ENCODE results near the gene EPC2. TPM values are rescaled to one million over a fixed set of nuclear protein-coding genes. Genes with fewer than 3 reads are reported as not detected.

EPC2 gene
- total and polyA plus RNA-seq, 2 of the 8 experiments (the other 6 are each of a cell fraction or from before 2014, with no cell fraction given), result 16.1 to 25.7 TPM

GRCh38 chr2:148824190-148824589, 179.6 kb downstream of the EPC2 start (continued):
- TF ChIP-seq CHD7 (IDR thresholded peaks at IDR 0.05; ENCODE audit: insufficient replicate concordance, low read length) (no peak), SP4 (IDR thresholded peaks at IDR 0.05; ENCODE audit: low read length) (no peak), SIX5 (IDR thresholded peaks at IDR 0.05; ENCODE audit: low read depth, low read length) (no peak), EZH2 (IDR thresholded peaks at IDR 0.05; ENCODE audit: low read depth, low read length, severe bottlenecking) (no peak), SUZ12 (IDR thresholded peaks at IDR 0.05; ENCODE audit: low read length) (no peak), RBBP5 (IDR thresholded peaks at IDR 0.05; ENCODE audit: borderline replicate concordance, low read depth, low read length) (no peak), HDAC6 (IDR thresholded peaks at IDR 0.05; ENCODE audit: low read depth, low read length) (no peak), FOSL1 (IDR thresholded peaks at IDR 0.05; ENCODE audit: insufficient read depth, low read depth, low read length) (no peak), BACH1 (IDR thresholded peaks at IDR 0.05; ENCODE audit: low read length) (no peak), CTCF (IDR thresholded peaks at IDR 0.05; ENCODE audit: control extremely low read depth in 1 of 3, insufficient read depth in 1 of 3, low read depth in 1 of 3, low read length in 3 of 3) (no peak)

All from H1 (cell line).